Activated CD8-positive, alpha-beta memory T cell treated with anti-CD3 and anti-CD28 coated beads, Interleukin-2, amount 10 ng/mL, durations not matched to agents 7 days and 5 days (primary cell): ENCODE results near the gene TRAIP. TPM values are rescaled to one million over a fixed set of nuclear protein-coding genes. Genes with fewer than 3 reads are reported as not detected.
A peak's percentile ranks its signal among the peaks of the same experiment; 100 is the strongest.

ENCODE experiments used
- ATAC-seq: fragments of 150-1000 bp; cut with Tn5 transposase; one replicate; pipeline ENCODE4 v1.10.0; 2021; ENCODE audit warnings: moderate library complexity
- CTCF ChIA-PET: fragments of 350-600 bp; sonication (Branson Sonifier 250); formaldehyde crosslinking; loops from one replicate; lab custom pipeline; 2021; ENCODE audit warnings: antibody characterized with exemption; lab: Charles Lee
- DNase-seq: peaks from one replicate; pipeline ENCODE4 v3.0.0-alpha.2; 2020
- H3K27ac Mint-ChIP-seq: one replicate; pipeline ENCODE4 v1.8.0; 2021; ENCODE audit warnings: mild to moderate bottlenecking, mixed read lengths
- H3K27me3 Mint-ChIP-seq: one replicate; pipeline ENCODE4 v1.8.0; 2021; ENCODE audit warnings: mixed read lengths
- H3K36me3 Mint-ChIP-seq: one replicate; pipeline ENCODE4 v1.8.0; 2021; ENCODE audit warnings: mild to moderate bottlenecking, mixed read lengths
- H3K4me1 Mint-ChIP-seq: one replicate; pipeline ENCODE4 v1.8.0; 2021; ENCODE audit warnings: mixed read lengths
- H3K4me3 Mint-ChIP-seq: one replicate; pipeline ENCODE4 v1.8.0; 2021; ENCODE audit warnings: mild to moderate bottlenecking, moderate library complexity, mixed read lengths
- H3K9me3 Mint-ChIP-seq: one replicate; pipeline ENCODE4 v1.8.0; 2022; ENCODE audit warnings: low read depth, mixed read lengths
- total RNA-seq, 2 experiments: library from RNA; stranded (reverse); gene quantifications; one replicate each; pipeline ENCODE4 v1.2.3, GENCODE V29; 2021

Gene TRAIP
- total RNA-seq, 2 experiments from 2014 or later = 27.3 to 32.0 TPM

- no peak overlapping the region for H3K4me3 Mint-ChIP-seq
- H3K4me1 Mint-ChIP-seq = peaks cover 5% of the 10 kb centered on the region
- H3K27me3 Mint-ChIP-seq = no peaks in the 10 kb centered on the region
- CTCF ChIA-PET = no interaction called here
- no peaks in the 10 kb centered on the region for H3K9me3 Mint-ChIP-seq
- H3K36me3 Mint-ChIP-seq = no peaks in the 10 kb centered on the region
- no peak for ATAC-seq
- H3K27ac Mint-ChIP-seq = no peak overlapping the region
- DNase-seq = no peak
Observed at GRCh38 chr3:49889296-49889695, 32.9 kb upstream of the TRAIP start.

DNA sequence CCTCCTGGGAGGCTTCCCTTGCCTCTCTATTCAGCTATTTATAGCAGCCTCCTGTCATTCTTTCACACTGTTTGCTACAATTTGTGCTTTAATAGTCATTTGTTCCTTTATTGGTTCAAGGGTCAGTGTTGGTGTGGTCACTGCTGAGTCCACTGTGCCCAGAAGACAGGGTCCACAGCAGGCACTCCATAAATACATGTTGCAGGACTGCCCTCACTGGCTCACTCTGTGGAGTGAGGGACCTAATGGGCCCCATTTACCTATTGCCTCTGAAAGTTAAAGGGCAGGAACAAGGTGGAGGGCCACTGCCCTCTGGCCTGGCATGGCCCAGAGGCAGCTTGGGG lies 30.5 kb upstream of the TRAIP start:
- peaks cover 5% of the 10 kb centered on the region for H3K4me1 Mint-ChIP-seq
- CTCF ChIA-PET = interaction anchor here (0.8 kb wide), 1 partner anchor 48 kb away, joined by 3 read pairs; no protein-coding TSS in a partner anchor

DNA sequence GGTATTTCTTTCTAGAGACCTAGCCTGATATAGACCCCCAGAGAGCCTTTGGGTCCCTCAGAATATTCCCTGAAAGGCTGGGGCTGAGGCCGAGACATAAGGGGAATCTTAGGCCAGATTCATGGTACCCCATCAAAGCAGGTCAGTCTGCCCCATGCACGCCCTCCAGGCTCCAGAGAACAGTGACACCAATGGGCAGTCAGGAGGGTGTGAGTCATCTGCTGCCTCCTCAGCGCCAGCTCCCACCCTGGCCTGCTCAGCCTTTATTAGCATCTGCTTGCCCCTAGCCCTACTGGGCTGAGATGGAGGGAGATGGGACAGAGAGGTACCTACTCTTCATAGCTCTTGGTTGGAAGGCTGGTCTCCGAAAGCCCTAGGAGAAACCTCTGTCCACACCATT lies 27.6 kb upstream of the TRAIP start:
- CTCF ChIA-PET = no interaction called here
- H3K4me3 Mint-ChIP-seq = no peak overlapping the region
- H3K27me3 Mint-ChIP-seq = no peaks in the 10 kb centered on the region
- H3K27ac Mint-ChIP-seq = no peak overlapping the region
- H3K9me3 Mint-ChIP-seq = no peaks in the 10 kb centered on the region
- H3K4me1 Mint-ChIP-seq = no peaks in the 10 kb centered on the region
- no peak for DNase-seq
- no peaks in the 10 kb centered on the region for H3K36me3 Mint-ChIP-seq
- no peak for ATAC-seq

More for the DNA sequence above, 30.5 kb upstream of the TRAIP start:
- Mint-ChIP-seq H3K9me3 (no peaks in the 10 kb centered on the region), H3K36me3 (no peaks in the 10 kb centered on the region), H3K27me3 (no peaks in the 10 kb centered on the region), H3K27ac (no peak overlapping the region), H3K4me3 (no peak overlapping the region)
- DNase-seq (no peak), ATAC-seq (no peak)

DNA sequence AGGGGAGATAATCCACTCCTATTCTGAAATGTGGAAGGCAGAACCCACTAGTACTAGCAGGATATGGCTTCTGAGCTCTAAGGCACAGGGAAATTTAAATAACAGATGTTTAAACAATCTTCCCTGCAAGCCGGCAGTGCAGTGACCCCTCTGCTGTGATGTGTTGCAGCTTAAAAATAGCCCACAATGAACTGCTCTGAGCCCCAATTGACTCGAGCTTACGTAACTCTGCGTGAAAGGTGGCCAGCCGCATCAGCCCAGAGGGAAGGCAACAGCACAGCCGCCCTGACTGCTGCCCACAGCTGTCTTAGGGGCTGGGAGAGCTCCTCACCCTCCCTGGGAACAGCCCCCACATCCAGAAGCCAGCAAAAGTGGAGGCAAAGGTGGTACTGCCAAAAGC lies 25.8 kb upstream of the TRAIP start:
- Mint-ChIP-seq H3K4me3 (no peak overlapping the region), H3K36me3 (no peaks in the 10 kb centered on the region)

GRCh38 chr3:49880581-49881315 lies 24.4 kb upstream of the TRAIP start:
- no peak overlapping the region for H3K27ac Mint-ChIP-seq
- CTCF ChIA-PET = interaction anchor here (1.5 kb wide), 1 partner anchor 42 kb away, joined by 4 read pairs; no protein-coding TSS in a partner anchor
- ATAC-seq (no peak), DNase-seq (no peak)
- no peaks in the 10 kb centered on the region for H3K4me1 Mint-ChIP-seq
- no peaks in the 10 kb centered on the region for H3K9me3 Mint-ChIP-seq
- no peaks in the 10 kb centered on the region for H3K27me3 Mint-ChIP-seq
- no peaks in the 10 kb centered on the region for H3K36me3 Mint-ChIP-seq
- no peak overlapping the region for H3K4me3 Mint-ChIP-seq

More for the DNA sequence above, 25.8 kb upstream of the TRAIP start:
- no peak for DNase-seq
- H3K4me1 Mint-ChIP-seq = no peaks in the 10 kb centered on the region
- H3K27ac Mint-ChIP-seq = no peak overlapping the region
- no peaks in the 10 kb centered on the region for H3K27me3 Mint-ChIP-seq
- CTCF ChIA-PET = interaction anchor here (1.0 to 2.0 kb wide), 3 partner anchors 20 to 210 kb away, joined by 3 to 7 read pairs (median 3); no protein-coding TSS in a partner anchor
- ATAC-seq = no peak
- H3K9me3 Mint-ChIP-seq = no peaks in the 10 kb centered on the region

DNA sequence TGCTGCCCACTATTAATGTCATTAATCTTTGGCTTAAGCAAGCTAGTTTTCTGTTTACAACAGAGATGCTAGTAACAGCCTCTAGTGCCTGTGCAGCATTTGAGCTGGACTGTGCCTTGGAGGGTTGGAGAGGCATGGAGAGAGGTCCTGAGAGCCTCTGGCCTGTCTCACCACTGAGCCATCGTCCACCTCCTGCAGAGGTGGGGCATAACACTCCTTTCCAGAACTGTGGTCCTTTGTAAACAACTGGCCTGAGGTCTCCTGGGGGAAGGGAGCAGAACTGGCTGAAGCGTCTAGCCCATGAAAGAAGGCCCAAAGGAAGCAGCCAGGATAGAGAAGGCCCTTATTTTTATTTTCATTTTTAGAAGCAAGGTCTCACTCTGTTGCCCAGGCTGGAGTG lies 23.4 kb upstream of the TRAIP start:
- H3K27me3 Mint-ChIP-seq = no peaks in the 10 kb centered on the region
- ATAC-seq = no peak
- CTCF ChIA-PET = interaction anchor here (1.5 kb wide), 1 partner anchor 41 kb away, joined by 4 read pairs; no protein-coding TSS in a partner anchor
- no peaks in the 10 kb centered on the region for H3K4me1 Mint-ChIP-seq
- no peak overlapping the region for H3K27ac Mint-ChIP-seq
- H3K36me3 Mint-ChIP-seq = no peaks in the 10 kb centered on the region
- no peak for DNase-seq
- H3K4me3 Mint-ChIP-seq = no peak overlapping the region
- H3K9me3 Mint-ChIP-seq = no peaks in the 10 kb centered on the region

- CTCF ChIA-PET = interaction anchor here (1.3 to 1.4 kb wide), 2 partner anchors 22 to 78 kb away, joined by 3 to 4 read pairs; no protein-coding TSS in a partner anchor
- no peaks in the 10 kb centered on the region for H3K27me3 Mint-ChIP-seq
- no peak overlapping the region for H3K4me3 Mint-ChIP-seq
- ATAC-seq (no peak), DNase-seq (no peak)
- H3K27ac Mint-ChIP-seq = no peak overlapping the region
- no peaks in the 10 kb centered on the region for H3K9me3 Mint-ChIP-seq
- H3K36me3 Mint-ChIP-seq = no peaks in the 10 kb centered on the region
- no peaks in the 10 kb centered on the region for H3K4me1 Mint-ChIP-seq
Observed at GRCh38 chr3:49878686-49879085, 22.3 kb upstream of the TRAIP start.

DNA sequence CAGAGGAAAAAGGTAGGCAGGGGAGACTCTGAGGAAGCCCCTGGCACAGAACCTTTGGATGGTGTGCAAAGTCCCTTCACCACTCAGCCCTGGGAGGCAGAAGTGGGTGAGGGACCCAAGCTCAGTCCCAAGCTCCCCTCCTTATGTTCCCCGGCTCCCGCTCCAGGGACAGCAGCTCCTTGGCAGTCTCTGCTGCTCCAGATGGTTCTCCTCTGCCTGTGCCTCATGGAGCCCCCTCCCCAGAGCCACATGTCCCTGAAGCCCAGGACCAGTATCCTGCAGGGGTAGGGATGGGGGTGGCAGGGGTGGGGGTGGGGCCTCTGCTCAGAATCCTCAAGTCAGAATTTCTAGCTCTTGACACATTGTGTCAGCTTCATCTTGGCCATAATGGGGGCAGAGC lies 21.4 kb upstream of the TRAIP start:
- ATAC-seq (no peak), DNase-seq (no peak)
- no peak overlapping the region for H3K27ac Mint-ChIP-seq
- H3K4me1 Mint-ChIP-seq = no peaks in the 10 kb centered on the region
- no peaks in the 10 kb centered on the region for H3K9me3 Mint-ChIP-seq
- CTCF ChIA-PET = interaction anchor here (0.6 to 1.4 kb wide), 2 partner anchors 23 to 164 kb away, joined by 3 to 4 read pairs; no protein-coding TSS in a partner anchor
- H3K36me3 Mint-ChIP-seq = no peaks in the 10 kb centered on the region
- no peak overlapping the region for H3K4me3 Mint-ChIP-seq
- no peaks in the 10 kb centered on the region for H3K27me3 Mint-ChIP-seq

- peaks cover 1% of the 10 kb centered on the region for H3K27me3 Mint-ChIP-seq
- ATAC-seq (no peak), DNase-seq (no peak)
- no peak overlapping the region for H3K27ac Mint-ChIP-seq
- CTCF ChIA-PET = no interaction called here
- H3K36me3 Mint-ChIP-seq = no peaks in the 10 kb centered on the region
- no peaks in the 10 kb centered on the region for H3K9me3 Mint-ChIP-seq
- H3K4me3 Mint-ChIP-seq = no peak overlapping the region
- H3K4me1 Mint-ChIP-seq = no peaks in the 10 kb centered on the region
Observed at GRCh38 chr3:49876567-49876966, 20.2 kb upstream of the TRAIP start.

- no peaks in the 10 kb centered on the region for H3K9me3 Mint-ChIP-seq
- H3K27ac Mint-ChIP-seq = no peak overlapping the region
- CTCF ChIA-PET = interaction anchor here (1.6 kb wide), 1 partner anchor 12 kb away, joined by 3 read pairs; no protein-coding TSS in a partner anchor
- H3K36me3 Mint-ChIP-seq = no peaks in the 10 kb centered on the region
- no peak overlapping the region for H3K4me3 Mint-ChIP-seq
- ATAC-seq = no peak
- DNase-seq = no peak
- H3K4me1 Mint-ChIP-seq = no peaks in the 10 kb centered on the region
- peaks cover 20% of the 10 kb centered on the region for H3K27me3 Mint-ChIP-seq
Observed at GRCh38 chr3:49873623-49874022, 17.3 kb upstream of the TRAIP start.

GRCh38 chr3:49872801-49873281 lies 16.5 kb upstream of the TRAIP start:
- Mint-ChIP-seq H3K36me3 (no peaks in the 10 kb centered on the region), H3K27ac (no peak overlapping the region), H3K27me3 (peaks cover 28% of the 10 kb centered on the region), H3K4me1 (no peaks in the 10 kb centered on the region), H3K4me3 (no peak overlapping the region), H3K9me3 (no peaks in the 10 kb centered on the region)
- no peak for DNase-seq
- ATAC-seq = no peak
- CTCF ChIA-PET = interaction anchor here (1.6 kb wide), 1 partner anchor 11 kb away, joined by 3 read pairs; no protein-coding TSS in a partner anchor

DNA sequence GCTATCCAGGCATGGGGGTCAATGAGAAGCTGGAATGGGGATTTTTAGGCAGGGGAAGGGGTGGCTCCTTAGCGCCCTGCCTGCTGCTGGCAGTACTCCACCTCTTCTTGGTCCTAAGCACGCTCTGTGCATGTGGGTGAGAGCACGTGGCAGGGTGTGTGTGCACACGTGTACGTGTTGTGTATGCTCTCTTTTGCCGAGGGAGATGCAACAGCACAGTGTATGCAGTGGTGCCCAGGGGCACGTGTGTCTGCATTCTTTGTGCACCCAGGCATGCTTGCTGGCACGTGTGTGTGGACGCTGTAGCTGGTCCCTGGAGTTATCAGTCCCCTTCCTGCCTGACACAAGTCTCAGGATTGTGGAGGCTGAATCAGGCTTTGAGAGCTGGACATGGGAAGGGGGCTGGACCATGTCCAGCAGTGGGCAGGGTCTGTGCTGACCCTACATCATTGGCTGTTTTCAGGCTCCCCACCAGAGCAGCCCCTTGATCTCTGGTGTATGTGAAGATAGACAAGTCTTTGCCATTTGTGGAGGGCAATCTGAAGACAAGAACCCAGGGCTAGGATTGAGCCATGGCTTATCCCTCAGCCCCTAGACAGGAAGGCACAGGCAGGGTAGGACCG lies 15.3 kb upstream of the TRAIP start:
- no peak overlapping the region for H3K4me3 Mint-ChIP-seq
- no peak overlapping the region for H3K27ac Mint-ChIP-seq
- H3K27me3 Mint-ChIP-seq = peaks cover 39% of the 10 kb centered on the region
- no peak for DNase-seq
- no peaks in the 10 kb centered on the region for H3K36me3 Mint-ChIP-seq
- H3K4me1 Mint-ChIP-seq = no peaks in the 10 kb centered on the region
- no peaks in the 10 kb centered on the region for H3K9me3 Mint-ChIP-seq
- CTCF ChIA-PET = interaction anchor here (1.6 kb wide), 1 partner anchor 10 kb away, joined by 3 read pairs; no protein-coding TSS in a partner anchor
- no peak for ATAC-seq

DNA sequence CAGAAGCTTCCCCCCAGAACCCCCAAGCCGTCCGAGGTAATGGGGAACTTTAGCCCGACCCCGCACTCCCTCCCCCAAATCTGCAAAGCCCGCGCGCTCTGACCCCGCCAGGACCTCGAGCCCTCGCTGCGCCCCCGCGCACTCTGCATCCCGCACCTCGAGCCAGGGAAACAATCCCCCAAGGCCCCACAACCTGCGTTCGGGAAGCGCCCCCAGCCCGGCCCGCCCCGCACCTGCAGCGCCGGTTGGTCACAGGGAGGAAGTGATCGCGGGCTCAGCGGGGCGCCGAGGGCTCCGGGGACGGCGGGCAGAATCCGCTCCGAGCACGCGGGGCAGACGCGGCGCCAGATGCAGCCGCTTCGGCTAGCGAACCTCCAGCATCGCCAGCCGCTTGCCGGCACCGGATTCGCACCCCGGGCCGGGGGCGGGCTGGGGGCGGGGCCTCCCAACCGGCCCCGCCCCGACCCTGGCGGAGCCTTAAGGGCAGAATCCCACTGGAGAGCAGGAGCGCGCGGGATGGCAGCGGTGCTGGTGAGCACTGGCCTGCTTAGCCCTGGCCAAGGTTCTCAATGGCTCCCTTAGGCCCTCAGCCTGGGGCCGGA lies 13.3 kb upstream of the TRAIP start, which contains the start of gene CAMKV:
Gene CAMKV (minus strand): TSS at position 382 of the 602 bp plus-strand sequence. CDS start 7,518 bp downstream, outside the sequence.
- H3K36me3 Mint-ChIP-seq = no peaks in the 10 kb centered on the region
- H3K9me3 Mint-ChIP-seq = no peaks in the 10 kb centered on the region
- DNase-seq = no peak
- H3K4me3 Mint-ChIP-seq = no peak within 1 kb of the TSS
- peaks cover 55% of the 10 kb centered on the region for H3K27me3 Mint-ChIP-seq
- no peak within 1 kb of the TSS for H3K27ac Mint-ChIP-seq
- no peaks in the 10 kb centered on the region for H3K4me1 Mint-ChIP-seq
- CTCF ChIA-PET = no interaction called here
- peak; percentile 71 for ATAC-seq
